ENCODE results near the gene FCMR. TPM values are rescaled to one million over a fixed set of nuclear protein-coding genes. Genes with fewer than 3 reads are reported as not detected.

The FCMR gene
- total and polyA plus RNA-seq, 2 experiments from 2014 or later = 0.84 TPM; not detected in 1

DNA sequence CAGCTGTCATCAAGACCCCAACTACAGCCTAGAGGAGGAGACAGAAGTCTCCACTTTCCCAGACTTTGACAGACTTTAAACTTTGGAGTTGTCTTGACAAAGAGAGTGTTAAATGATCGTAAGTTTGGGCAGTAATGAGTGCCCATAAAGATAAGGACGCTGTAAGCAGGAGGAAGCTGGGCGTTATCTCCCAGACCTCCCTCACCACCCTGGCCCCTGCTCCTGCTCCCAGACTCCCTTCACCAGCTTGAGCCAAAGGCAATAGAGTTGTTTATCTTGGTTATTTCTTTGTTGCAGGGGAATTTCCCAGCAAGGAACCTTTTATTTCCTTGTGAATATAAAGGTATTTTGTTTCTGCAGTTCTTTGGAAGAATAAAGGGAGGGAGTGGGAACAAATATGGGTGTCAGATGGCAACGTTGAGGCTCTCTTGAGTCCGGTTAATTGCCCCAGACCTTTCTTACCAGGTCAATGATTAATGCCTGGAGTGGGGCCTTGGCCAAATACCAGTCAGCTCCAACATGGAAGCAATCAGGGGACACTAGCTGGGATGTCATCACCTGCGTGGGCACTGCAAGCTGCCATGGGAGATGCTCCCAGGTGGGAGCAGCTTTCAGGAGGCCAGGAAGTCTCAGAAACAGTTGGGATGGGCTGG is 20.2 kb upstream of the FCMR start:
- Mint-ChIP-seq H3K4me1 (no peaks in the 10 kb centered on the region), H3K27me3 (ENCODE audit: insufficient read depth, low read depth, poor library complexity) (peaks cover 1% of the 10 kb centered on the region), H3K36me3 (ENCODE audit: low read depth) (no peaks in the 10 kb centered on the region), H3K4me3 (no peak overlapping the region), H3K9me3 (no peaks in the 10 kb centered on the region), H3K27ac (no peak overlapping the region)
- H4K20me1 ChIP-seq (replicated peaks; ENCODE audit: insufficient read depth) = no peaks in the 10 kb centered on the region
- H3K79me2 ChIP-seq (replicated peaks; ENCODE audit: insufficient read depth) = no peaks in the 10 kb centered on the region
- no peaks in the 10 kb centered on the region for H3F3A ChIP-seq (replicated peaks; ENCODE audit: low read depth)
- H3K4me2 ChIP-seq = no peak overlapping the region
- no peaks in the 10 kb centered on the region for H3K36me3 ChIP-seq (ENCODE audit: insufficient read depth)
- no peaks in the 10 kb centered on the region for H3K27me3 ChIP-seq (ENCODE audit: insufficient read depth)
- H3K4me3 ChIP-seq = no peak overlapping the region
- no peak for ATAC-seq
- peaks cover 10% of the 10 kb centered on the region; the same call in 1 of the 2 replicates for H3K9me2 ChIP-seq (ENCODE audit: insufficient read depth)
- TF ChIP-seq ZNF331 (CRISPR knock-in tag; IDR thresholded peaks at IDR 0.05; ENCODE audit: low read depth) (no peak), JUNB (IDR thresholded peaks at IDR 0.05; ENCODE audit: unreplicated experiment) (no peak), STAT1 (IDR thresholded peaks at IDR 0.05; ENCODE audit: unreplicated experiment) (no peak), POLR2AphosphoS5 (IDR thresholded peaks at IDR 0.05; ENCODE audit: low read depth) (no peak), EZH2 (IDR thresholded peaks at IDR 0.05; ENCODE audit: low read depth, unreplicated experiment) (no peak), CREB1 (CRISPR knock-in tag; IDR thresholded peaks at IDR 0.05; ENCODE audit: low read depth) (no peak), ZNF114 (CRISPR knock-in tag; IDR thresholded peaks at IDR 0.05) (no peak)
- TF ChIP-seq, protein P1, sequence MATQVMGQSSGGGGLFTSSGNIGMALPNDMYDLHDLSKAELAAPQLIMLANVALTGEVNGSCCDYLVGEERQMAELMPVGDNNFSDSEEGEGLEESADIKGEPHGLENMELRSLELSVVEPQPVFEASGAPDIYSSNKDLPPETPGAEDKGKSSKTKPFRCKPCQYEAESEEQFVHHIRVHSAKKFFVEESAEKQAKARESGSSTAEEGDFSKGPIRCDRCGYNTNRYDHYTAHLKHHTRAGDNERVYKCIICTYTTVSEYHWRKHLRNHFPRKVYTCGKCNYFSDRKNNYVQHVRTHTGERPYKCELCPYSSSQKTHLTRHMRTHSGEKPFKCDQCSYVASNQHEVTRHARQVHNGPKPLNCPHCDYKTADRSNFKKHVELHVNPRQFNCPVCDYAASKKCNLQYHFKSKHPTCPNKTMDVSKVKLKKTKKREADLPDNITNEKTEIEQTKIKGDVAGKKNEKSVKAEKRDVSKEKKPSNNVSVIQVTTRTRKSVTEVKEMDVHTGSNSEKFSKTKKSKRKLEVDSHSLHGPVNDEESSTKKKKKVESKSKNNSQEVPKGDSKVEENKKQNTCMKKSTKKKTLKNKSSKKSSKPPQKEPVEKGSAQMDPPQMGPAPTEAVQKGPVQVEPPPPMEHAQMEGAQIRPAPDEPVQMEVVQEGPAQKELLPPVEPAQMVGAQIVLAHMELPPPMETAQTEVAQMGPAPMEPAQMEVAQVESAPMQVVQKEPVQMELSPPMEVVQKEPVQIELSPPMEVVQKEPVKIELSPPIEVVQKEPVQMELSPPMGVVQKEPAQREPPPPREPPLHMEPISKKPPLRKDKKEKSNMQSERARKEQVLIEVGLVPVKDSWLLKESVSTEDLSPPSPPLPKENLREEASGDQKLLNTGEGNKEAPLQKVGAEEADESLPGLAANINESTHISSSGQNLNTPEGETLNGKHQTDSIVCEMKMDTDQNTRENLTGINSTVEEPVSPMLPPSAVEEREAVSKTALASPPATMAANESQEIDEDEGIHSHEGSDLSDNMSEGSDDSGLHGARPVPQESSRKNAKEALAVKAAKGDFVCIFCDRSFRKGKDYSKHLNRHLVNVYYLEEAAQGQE (IDR thresholded peaks at IDR 0.05; ENCODE audit: unreplicated experiment) = no peak
- TF ChIP-seq, protein P2, sequence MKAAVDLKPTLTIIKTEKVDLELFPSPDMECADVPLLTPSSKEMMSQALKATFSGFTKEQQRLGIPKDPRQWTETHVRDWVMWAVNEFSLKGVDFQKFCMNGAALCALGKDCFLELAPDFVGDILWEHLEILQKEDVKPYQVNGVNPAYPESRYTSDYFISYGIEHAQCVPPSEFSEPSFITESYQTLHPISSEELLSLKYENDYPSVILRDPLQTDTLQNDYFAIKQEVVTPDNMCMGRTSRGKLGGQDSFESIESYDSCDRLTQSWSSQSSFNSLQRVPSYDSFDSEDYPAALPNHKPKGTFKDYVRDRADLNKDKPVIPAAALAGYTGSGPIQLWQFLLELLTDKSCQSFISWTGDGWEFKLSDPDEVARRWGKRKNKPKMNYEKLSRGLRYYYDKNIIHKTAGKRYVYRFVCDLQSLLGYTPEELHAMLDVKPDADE (IDR thresholded peaks at IDR 0.05) = no peak
- DNase-seq (ENCODE audit: low spot score) = no peak
- H2AFZ ChIP-seq = no peak overlapping the region
- H3K27ac ChIP-seq (ENCODE audit: low read depth) = no peak overlapping the region
- no peaks in the 10 kb centered on the region for H3K4me1 ChIP-seq (ENCODE audit: insufficient read depth)

DNA sequence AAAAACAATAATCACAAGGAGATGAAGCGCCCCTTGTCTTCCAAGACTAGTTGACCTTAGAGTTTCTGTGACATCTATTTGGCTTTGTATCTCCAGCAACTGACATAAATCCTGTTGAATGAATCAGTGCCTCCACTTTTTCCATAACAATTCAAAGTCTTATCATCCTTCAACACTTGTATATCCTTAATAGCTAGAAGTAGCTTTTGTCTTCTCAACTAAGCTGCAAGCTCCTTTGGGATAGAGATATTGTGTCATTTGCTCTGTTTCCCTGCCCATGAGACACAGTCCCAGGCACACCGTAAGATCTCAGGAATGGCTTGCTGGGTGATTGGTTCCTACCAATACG is 18.8 kb upstream of the FCMR start:
- Mint-ChIP-seq H3K27ac (no peak overlapping the region), H3K4me1 (no peaks in the 10 kb centered on the region), H3K4me3 (no peak overlapping the region), H3K9me3 (no peaks in the 10 kb centered on the region), H3K27me3 (ENCODE audit: insufficient read depth, low read depth, poor library complexity) (peaks cover 1% of the 10 kb centered on the region), H3K36me3 (ENCODE audit: low read depth) (no peaks in the 10 kb centered on the region)
- H3K27ac ChIP-seq (ENCODE audit: low read depth) = no peak overlapping the region
- no peaks in the 10 kb centered on the region for H3K4me1 ChIP-seq (ENCODE audit: insufficient read depth)
- H3F3A ChIP-seq (replicated peaks; ENCODE audit: low read depth) = no peaks in the 10 kb centered on the region
- no peak overlapping the region for H3K4me2 ChIP-seq
- H4K20me1 ChIP-seq (replicated peaks; ENCODE audit: insufficient read depth) = no peaks in the 10 kb centered on the region
- no peak for DNase-seq (ENCODE audit: low spot score)
- no peaks in the 10 kb centered on the region for H3K27me3 ChIP-seq (ENCODE audit: insufficient read depth)
- no peaks in the 10 kb centered on the region for H3K79me2 ChIP-seq (replicated peaks; ENCODE audit: insufficient read depth)
- H3K36me3 ChIP-seq (ENCODE audit: insufficient read depth) = no peaks in the 10 kb centered on the region
- ATAC-seq = no peak
- H3K4me3 ChIP-seq = no peak overlapping the region
- H2AFZ ChIP-seq = no peak overlapping the region
- H3K9me2 ChIP-seq (ENCODE audit: insufficient read depth) = peaks cover 10% of the 10 kb centered on the region; the same call in 1 of the 2 replicates
- TF ChIP-seq CREB1 (CRISPR knock-in tag; IDR thresholded peaks at IDR 0.05; ENCODE audit: low read depth) (no peak), ZNF114 (CRISPR knock-in tag; IDR thresholded peaks at IDR 0.05) (no peak), NANOG (IDR thresholded peaks at IDR 0.05; ENCODE audit: borderline replicate concordance) (no peak), POLR2AphosphoS5 (IDR thresholded peaks at IDR 0.05; ENCODE audit: low read depth) (no peak), JUNB (IDR thresholded peaks at IDR 0.05; ENCODE audit: unreplicated experiment) (no peak), STAT1 (IDR thresholded peaks at IDR 0.05; ENCODE audit: unreplicated experiment) (no peak)
- TF ChIP-seq, protein P1 (IDR thresholded peaks at IDR 0.05; ENCODE audit: unreplicated experiment) = no peak
